NK-92 (cell line): Measurements from ENCODE around the gene ASIC1.

Experiments
- DNase-seq: peaks from one replicate; lab custom pipeline; 2025; ENCODE audit not compliant: unreplicated experiment; lab: John Stamatoyannopoulos, UW

The ASIC1 gene

GRCh38 chr12:50060120-50060468 lies 2.7 kb downstream of the ASIC1 start:
- no peak for DNase-seq

DNA sequence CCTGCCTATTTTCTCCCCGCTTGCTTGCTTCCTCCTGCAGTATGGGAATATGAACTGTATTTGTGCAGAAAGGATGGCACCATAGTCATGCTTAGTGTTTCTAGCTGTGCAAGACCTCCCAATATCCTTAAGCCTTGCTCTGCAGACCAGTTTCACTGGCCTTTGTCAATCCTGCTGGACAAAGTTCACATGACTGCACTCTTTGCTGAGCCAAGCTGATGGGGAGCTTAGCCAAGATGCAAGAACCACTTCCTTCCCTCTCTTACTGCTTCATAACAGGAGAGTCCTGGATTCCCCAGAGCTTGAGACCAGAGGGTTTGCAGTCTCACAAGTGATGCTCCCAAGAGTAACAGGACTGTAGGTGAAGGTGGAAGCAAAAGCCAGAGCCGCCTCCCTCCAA lies 3.8 kb downstream of the ASIC1 start:
- DNase-seq, result no peak

DNA sequence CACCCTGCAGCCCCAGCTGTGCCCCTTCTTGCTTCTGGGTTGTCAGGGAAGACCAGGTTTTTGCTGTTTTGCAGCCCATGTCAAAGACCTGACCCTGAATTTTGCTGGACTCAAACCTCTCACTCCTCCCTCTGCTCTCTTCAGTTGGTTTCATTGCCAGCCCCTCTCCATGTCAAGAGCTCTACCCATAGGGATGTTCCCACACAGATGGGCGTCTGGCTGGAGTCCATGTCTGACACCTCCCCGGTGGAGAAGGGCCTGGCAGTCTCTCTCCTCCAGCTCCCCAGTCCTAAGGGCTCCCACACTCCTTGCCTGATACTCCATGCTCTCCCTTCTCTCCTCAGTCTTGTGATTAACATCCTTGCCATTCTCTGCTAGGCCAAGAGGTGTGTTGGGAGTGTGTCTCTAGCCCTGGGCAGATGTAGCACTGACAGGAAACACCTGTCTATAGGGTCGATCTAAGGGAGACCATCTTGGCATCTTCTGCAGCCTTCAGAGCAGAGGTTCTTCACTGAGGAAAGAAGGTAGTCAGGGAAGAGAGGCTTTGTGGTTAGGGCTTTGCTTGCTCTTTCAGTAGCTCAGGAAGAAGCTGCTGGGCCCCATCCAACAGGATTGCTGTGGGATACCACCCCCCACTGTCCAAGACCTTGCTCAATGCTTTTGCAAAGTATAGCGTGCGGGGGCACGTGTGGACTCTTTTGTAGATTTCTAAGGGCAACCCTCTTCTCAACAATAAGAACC lies 4.7 kb downstream of the ASIC1 start:
- DNase-seq, result no peak

GRCh38 chr12:50062728-50063460 lies 5.5 kb downstream of the ASIC1 start:
- DNase-seq, result no peak

- DNase-seq, result no peak
Observed at GRCh38 chr12:50065726-50066310, 8.4 kb downstream of the ASIC1 start.

DNA sequence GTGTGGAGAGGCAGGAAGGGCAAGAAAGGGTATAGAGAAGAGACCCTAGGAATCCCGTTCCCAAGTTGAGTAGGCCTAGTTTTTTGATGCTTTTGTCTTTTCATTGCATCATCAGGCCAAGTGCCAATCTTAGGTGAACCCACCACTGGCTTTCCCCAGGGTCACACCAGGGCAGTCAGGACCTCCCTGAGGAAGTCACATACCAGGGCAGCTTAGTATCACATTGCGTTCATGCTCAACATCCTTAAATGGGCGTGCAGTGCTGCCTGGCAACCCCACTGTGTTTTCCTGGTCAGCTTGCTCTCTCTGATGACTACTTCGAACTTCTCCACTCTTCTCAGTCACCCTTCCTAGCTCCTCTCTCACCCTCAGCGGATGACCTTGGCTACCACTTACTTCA lies 9.0 kb downstream of the ASIC1 start:
- no peak for DNase-seq

- DNase-seq, result no peak
Observed at GRCh38 chr12:50069069-50069468, 11.7 kb downstream of the ASIC1 start.

GRCh38 chr12:50069539-50069938 lies 12.1 kb downstream of the ASIC1 start:
- DNase-seq, result no peak

DNA sequence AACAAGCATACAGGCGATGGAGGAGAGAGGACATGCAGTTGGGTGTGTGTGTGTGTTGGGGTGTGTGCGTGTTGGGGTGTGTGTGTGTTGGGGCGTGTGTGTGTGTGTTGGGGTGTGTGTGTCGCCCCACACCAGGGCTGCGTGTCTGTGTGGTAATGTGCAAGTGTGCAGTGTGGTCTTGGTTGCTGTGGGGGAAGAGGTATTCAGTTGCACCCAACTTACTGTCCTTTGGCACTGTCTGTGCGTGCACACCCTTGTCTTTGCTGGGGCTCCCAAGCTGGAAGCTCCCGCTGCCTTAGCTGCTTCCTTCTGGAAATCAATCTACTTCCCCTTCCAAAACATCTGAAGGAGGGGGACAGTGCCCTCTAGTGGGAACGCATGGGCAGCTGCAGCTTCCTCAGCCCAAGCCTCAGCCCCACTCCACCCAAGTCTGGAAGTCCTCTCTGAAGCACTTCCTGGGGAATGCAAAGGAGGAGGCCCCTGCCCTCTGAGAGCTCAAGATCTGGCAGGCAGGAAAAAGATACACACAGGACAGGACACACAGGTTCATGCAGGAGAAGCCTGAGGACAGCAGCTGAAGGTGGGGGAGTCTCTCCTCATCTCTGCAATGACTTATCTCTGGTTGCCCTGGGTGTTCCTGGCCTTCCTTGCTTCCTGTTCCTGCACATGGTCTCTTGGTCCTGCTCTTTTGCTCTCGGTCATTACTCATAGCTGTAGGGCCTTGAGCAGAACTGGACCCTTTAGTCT lies 13.1 kb downstream of the ASIC1 start:
- no peak for DNase-seq

DNA sequence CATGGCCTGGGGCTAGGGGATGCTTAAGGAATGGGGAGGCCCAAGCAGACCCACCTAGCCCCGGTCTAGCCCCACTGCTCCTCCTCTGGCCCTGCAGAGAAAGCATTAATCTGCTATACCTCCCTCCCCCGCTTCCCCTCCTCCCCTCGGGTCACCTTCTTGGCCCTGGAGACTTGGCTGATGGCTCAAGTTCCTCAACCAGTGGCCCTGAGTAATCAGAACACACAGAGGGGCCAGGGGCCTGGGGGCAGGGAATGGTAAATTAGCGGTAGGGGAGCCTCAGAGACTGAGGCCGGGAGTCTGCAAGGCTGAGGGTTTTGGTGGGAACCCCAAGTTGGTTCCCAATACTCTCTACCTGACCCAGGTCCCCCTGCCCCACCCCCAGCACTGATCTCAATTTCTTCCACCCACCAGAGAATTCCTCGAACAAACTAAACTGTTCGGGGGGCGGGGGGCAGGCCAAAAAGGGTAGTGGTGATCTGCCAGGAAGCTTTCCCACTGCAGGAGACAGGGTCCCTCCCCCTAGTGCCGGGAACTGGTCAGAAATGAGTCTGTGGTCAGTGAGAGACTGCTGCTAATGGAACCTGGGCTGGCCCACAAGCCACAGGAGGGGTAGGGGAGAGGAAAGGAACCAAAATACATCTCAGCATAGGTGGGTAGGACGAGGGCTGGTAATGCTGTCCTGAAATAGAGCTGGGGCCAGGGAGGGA lies 15.0 kb downstream of the ASIC1 start:
- DNase-seq, result no peak

- DNase-seq, result no peak
Observed at GRCh38 chr12:50073206-50073605, 15.8 kb downstream of the ASIC1 start.

- no peak for DNase-seq
Observed at GRCh38 chr12:50073712-50074111, 16.3 kb downstream of the ASIC1 start.

DNA sequence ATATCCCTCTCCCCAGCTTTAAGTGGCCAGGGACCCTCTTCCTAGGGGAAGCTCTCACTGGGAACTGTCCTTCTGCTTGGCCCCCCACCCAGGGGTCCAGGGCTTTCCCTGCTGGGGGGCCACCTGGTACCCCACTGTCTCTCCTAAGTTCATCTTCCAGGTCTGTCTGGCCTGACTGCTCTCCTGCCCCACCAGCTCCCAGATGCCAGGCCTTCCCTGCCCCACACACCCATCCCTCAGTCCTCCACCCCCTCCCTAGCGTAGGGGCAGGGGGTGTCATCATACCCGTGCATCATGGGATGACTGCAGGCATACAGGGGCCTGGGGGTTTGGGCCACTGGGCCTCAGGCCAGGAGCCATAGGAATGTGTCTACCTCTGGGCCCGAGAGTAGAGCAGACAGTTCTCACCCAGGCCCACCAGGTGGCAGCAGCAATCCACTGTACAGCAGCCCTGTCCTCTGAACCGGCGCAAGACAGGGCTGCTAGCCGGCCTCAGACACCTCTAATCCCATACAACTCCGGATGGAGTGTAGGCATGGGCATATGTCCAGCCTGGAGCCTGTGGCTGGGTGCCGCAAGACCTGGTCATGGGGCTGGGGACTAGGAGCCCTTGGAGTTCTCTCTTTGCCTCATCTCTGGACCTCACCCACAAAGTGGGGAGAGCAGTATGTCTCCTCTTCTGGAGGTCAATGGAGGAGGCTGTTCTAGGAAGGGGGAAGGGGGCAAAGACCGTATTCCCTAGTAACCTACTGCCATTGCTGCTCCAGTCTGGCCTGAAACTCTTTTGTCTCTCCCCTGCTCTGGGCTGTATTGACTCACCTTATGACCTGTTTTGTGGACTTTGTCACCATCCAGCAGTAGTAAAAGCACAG lies 17.8 kb downstream of the ASIC1 start:
- no peak for DNase-seq

DNA sequence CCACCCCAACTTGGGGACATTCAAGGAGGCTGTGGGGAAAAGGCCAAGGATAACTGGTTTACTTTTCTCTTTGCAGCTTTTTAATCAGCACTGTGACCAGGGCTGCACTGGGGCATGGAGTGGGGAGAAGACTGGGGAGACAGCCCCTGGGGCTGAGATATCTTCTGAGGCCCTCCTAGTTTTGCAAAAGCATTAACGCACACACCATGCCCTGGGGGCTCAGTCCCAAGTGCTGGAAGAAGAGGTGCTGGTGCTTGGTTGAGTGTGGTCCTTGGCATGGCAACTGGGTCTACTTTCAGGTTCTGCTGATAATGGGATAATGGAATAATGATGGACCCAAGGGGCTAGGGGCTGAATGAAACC lies 18.4 kb downstream of the ASIC1 start:
- no peak for DNase-seq

DNA sequence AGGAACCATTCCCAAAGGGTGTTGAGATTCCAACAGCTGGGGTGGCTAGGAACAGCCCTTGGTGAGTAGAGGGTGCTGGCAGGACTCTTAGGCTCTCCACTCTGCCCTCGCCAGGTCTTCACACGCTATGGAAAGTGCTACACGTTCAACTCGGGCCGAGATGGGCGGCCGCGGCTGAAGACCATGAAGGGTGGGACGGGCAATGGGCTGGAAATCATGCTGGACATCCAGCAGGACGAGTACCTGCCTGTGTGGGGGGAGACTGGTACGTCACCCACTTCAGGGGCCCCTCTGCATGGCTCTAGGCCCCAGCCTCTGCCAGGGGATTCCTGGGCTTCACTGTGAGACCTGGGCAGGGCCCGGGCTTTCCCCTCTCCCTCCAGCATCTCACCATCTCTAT lies 19.7 kb downstream of the ASIC1 start:
- no peak for DNase-seq

DNA sequence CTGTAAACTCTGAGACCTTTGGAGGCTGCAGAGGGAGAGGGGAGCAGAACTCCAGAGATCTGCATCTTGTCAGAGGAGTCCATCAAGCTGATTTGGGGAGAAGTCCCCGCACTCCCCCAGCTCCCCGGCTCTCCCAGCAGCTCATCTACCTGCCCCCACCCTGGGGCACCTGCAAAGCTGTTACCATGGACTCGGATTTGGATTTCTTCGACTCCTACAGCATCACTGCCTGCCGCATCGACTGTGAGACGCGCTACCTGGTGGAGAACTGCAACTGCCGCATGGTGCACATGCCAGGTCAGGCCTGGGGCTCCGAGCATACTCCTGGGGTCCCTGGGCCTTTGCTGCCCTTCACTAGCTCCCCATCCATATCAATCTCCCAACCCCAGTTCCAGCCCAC lies 20.9 kb downstream of the ASIC1 start:
- no peak for DNase-seq

DNA sequence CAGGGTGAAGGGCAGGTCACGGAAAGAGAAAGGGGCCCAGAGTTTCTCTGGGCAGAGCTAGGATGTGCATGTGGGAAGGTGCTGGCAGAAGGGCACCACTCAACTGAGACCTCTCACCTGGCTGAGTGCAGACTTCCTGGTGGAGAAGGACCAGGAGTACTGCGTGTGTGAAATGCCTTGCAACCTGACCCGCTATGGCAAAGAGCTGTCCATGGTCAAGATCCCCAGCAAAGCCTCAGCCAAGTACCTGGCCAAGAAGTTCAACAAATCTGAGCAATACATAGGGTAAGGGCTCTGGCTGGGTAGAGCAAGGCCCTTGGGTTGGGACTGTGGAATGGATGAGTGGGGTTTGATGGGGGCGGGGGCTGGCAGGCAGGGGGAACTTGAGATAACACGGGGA lies 22.4 kb downstream of the ASIC1 start:
- no peak for DNase-seq

DNA sequence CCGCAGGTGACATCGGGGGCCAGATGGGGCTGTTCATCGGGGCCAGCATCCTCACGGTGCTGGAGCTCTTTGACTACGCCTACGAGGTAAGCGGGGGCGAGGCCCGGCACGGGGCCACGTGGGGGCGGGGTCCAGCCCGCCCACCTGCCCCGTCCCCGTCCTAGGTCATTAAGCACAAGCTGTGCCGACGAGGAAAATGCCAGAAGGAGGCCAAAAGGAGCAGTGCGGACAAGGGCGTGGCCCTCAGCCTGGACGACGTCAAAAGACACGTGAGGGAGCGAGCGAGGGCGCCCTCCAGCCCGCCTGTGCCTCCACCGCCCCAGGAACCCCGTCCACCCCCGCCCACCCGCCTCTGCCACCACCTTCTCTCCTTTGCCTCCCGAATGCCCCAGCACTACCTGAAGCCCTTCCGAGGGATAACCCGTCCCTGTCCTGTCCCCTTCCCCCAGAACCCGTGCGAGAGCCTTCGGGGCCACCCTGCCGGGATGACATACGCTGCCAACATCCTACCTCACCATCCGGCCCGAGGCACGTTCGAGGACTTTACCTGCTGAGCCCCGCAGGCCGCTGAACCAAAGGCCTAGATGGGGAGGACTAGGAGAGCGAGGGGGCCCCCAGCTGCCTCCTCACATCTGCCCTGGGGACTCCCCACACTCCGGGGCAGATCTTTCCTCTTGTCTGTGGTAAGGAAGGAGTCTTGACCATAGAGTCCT lies 23.9 kb downstream of the ASIC1 start:
- DNase-seq, result no peak

GRCh38 chr12:50082644-50083043 lies 25.2 kb downstream of the ASIC1 start:
- DNase-seq, result no peak

GRCh38 chr12:50083301-50083700 lies 25.9 kb downstream of the ASIC1 start:
- no peak for DNase-seq
